Uterus (tissue), 4 donors: ENCODE measurements around the gene GGCX. TPM values are rescaled to one million over a fixed set of nuclear protein-coding genes. Genes with fewer than 3 reads are reported as not detected.

Experiments
- DNase-seq, 2 donors: peaks; one replicate each; pipeline ENCODE4 v3.0.0-alpha.2; 2019 to 2020
- H3K27ac ChIP-seq, 2 donors: fragments of 200-600 bp; sonication (generic); 1 replicate in 1 of 2; 2 replicates in 1 of 2; pipeline ENCODE4 v1.5.1; 2016 to 2018
- H3K27me3 ChIP-seq, 2 donors: fragments of 200-600 bp; sonication (generic); one replicate each; pipeline ENCODE4 v1.5.1; 2018 to 2019; ENCODE audit warnings: control low read depth in 1 of 2
- H3K36me3 ChIP-seq, 2 donors: fragments of 200-600 bp; sonication (generic); one replicate each; pipeline ENCODE4 v1.5.1; 2019; ENCODE audit warnings: control low read depth in 1 of 2
- H3K4me1 ChIP-seq, 2 donors: fragments of 200-600 bp; sonication (generic); one replicate each; pipeline ENCODE4 v1.5.1; 2018 to 2019; ENCODE audit warnings: control low read depth in 1 of 2
- H3K4me3 ChIP-seq, 2 donors: fragments of 200-600 bp; sonication (generic); 1 replicate in 1 of 2; 2 replicates in 1 of 2; pipeline ENCODE4 v1.5.1; 2018 to 2019; ENCODE audit warnings: mild to moderate bottlenecking in 1 of 2
- H3K9me3 ChIP-seq, 2 donors: fragments of 200-600 bp; sonication (generic); one replicate each; pipeline ENCODE4 v1.5.1; 2019; ENCODE audit warnings: control low read depth in 1 of 2
- CTCF ChIP-seq, 4 experiments: fragments of 200-600 bp in 2 of 4; fragments of 450-650 bp in 2 of 4; sonication (generic) in 2 of 4; IDR thresholded peaks; one replicate each; pipeline ENCODE4 v1.5.1; 2016 to 2019; ENCODE audit warnings: antibody characterized with exemption in 4 of 4, mild to moderate bottlenecking in 2 of 4, moderate library complexity in 1 of 4
- POLR2A ChIP-seq, 2 donors: fragments of 450-650 bp; IDR thresholded peaks; one replicate each; pipeline ENCODE4 v1.6.1; 2016; ENCODE audit warnings: antibody characterized with exemption in 2 of 2, mild to moderate bottlenecking in 1 of 2, moderate library complexity in 1 of 2
- intact Hi-C: fragments of 100-400 bp; cut with DNase I; formaldehyde crosslinking; loops from one replicate; pipeline ENCODE4 v1.15.1; 2023; ENCODE audit warnings: low total_unique reads
- small RNA-seq: library from RNA; depleted of rRNA; stranded (forward); fragments of <200 nt; gene quantifications from one replicate; pipeline ENCODE3, GENCODE V24; 2016
- total RNA-seq, 4 donors: library from RNA; depleted of rRNA in 3 of 4; stranded (reverse); fragments of >200 nt in 3 of 4; gene quantifications; one replicate each; pipeline versions ENCODE4 v1.1.0 to v1.2.4, GENCODE V29; 2014 to 2023
- donor health status: DM: yes; HTN: yes; CAD: no.

GGCX gene
- total RNA-seq, 4 donors from 2014 or later, result 14.1 to 54.1 (median 37.9) TPM

GRCh38 chr2:85502720-85503119, 58.6 kb downstream of the GGCX start:
- TF ChIP-seq POLR2A (IDR thresholded peaks at IDR 0.05) (no peak), CTCF (IDR thresholded peaks at IDR 0.05) (no peak)
- no peak for DNase-seq
- no peaks in the 10 kb centered on the region for H3K9me3 ChIP-seq
- H3K4me1 ChIP-seq, result peaks cover 0 to 6% of the 10 kb centered on the region in 2 donors
- no peak overlapping the region for H3K4me3 ChIP-seq
- intact Hi-C loops, result no loop called here
- H3K27ac ChIP-seq, result no peak overlapping the region
- no peaks in the 10 kb centered on the region for H3K27me3 ChIP-seq
- no peaks in the 10 kb centered on the region for H3K36me3 ChIP-seq

- H3K27me3 ChIP-seq, result no peaks in the 10 kb centered on the region
- no peaks in the 10 kb centered on the region for H3K9me3 ChIP-seq
- TF ChIP-seq POLR2A (IDR thresholded peaks at IDR 0.05), result no peak
- no peak for TF ChIP-seq CTCF (IDR thresholded peaks at IDR 0.05)
- no peak overlapping the region for H3K27ac ChIP-seq
- H3K4me3 ChIP-seq, result no peak overlapping the region
- peaks cover 0 to 6% of the 10 kb centered on the region in 2 donors for H3K4me1 ChIP-seq
- no peaks in the 10 kb centered on the region for H3K36me3 ChIP-seq
- no peak for DNase-seq
- intact Hi-C loops, result no loop called here
These were observed 60.0 kb downstream of the GGCX start for GRCh38 chr2:85501248-85501647.

- Histone ChIP-seq H3K27me3 (no peaks in the 10 kb centered on the region), H3K4me1 (no peaks in the 10 kb centered on the region), H3K36me3 (no peaks in the 10 kb centered on the region), H3K27ac (no peak overlapping the region), H3K9me3 (no peaks in the 10 kb centered on the region), H3K4me3 (no peak overlapping the region)
- intact Hi-C loops, result no loop called here
- no peak for DNase-seq
- TF ChIP-seq CTCF (IDR thresholded peaks at IDR 0.05) (no peak), POLR2A (IDR thresholded peaks at IDR 0.05) (no peak)
These were observed 63.2 kb downstream of the GGCX start for GRCh38 chr2:85497944-85498630.

- H3K4me3 ChIP-seq, result no peak overlapping the region
- TF ChIP-seq CTCF (IDR thresholded peaks at IDR 0.05) (no peak), POLR2A (IDR thresholded peaks at IDR 0.05) (no peak)
- no peaks in the 10 kb centered on the region for H3K36me3 ChIP-seq
- no peak overlapping the region for H3K27ac ChIP-seq
- intact Hi-C loops, result no loop called here
- no peaks in the 10 kb centered on the region for H3K27me3 ChIP-seq
- no peak for DNase-seq
- H3K4me1 ChIP-seq, result no peaks in the 10 kb centered on the region
- H3K9me3 ChIP-seq, result no peaks in the 10 kb centered on the region
These were observed 64.9 kb downstream of the GGCX start for GRCh38 chr2:85496436-85496835.

Small RNA genes lying within 50 kb of the gene (small RNA-seq; reads per million reads assigned to genes)
- not detected for gene RN7SL126P

Other genes starting within 250 kb of the GGCX start
- 100 to 1,000 TPM in 1 of 4 donors, 10 to 100 TPM in 3; 62.0 to 106 (median 89.4) TPM for gene TGOLN2, start 233.5 kb downstream of the GGCX start, total RNA-seq
- 10 to 100 TPM; 28.0 to 34.1 (median 31.9) TPM for gene RETSAT, start 207.0 kb downstream of the GGCX start, total RNA-seq
- 10 to 100 TPM; 12.8 to 45.3 (median 21.0) TPM for gene ELMOD3, start 206.7 kb downstream of the GGCX start, total RNA-seq
- gene CAPG, start 151.1 kb downstream of the GGCX start, total RNA-seq, result 100 to 1,000 TPM in 1 of 4 donors, 10 to 100 TPM in 3; 12.3 to 114 (median 65.2) TPM
- gene SH2D6, start 142.8 kb downstream of the GGCX start, total RNA-seq, result not detected
- gene MAT2A, start 22.3 kb downstream of the GGCX start, total RNA-seq, result 100 to 1,000 TPM in 3 of 4 donors, 10 to 100 TPM in 1; 77.1 to 249 (median 108) TPM
- 10 to 100 TPM in 1 of 4 donors, 1 to 10 TPM in 2, not detected in 1; 1.3 to 12.3 (median 5.2) TPM for gene VAMP8, start 16.1 kb upstream of the GGCX start, total RNA-seq
- gene VAMP5, start 22.9 kb upstream of the GGCX start, total RNA-seq, result 100 to 1,000 TPM in 2 of 4 donors, 10 to 100 TPM in 2; 25.6 to 197 (median 99.5) TPM
- 100 to 1,000 TPM in 2 of 4 donors, 10 to 100 TPM in 2; 53.0 to 362 (median 175) TPM for gene RNF181, start 34.3 kb upstream of the GGCX start, total RNA-seq
- 10 to 100 TPM in 1 of 4 donors, 1 to 10 TPM in 2, not detected in 1; 2.6 to 24.1 (median 7.8) TPM for gene TMEM150A, start 41.2 kb upstream of the GGCX start, total RNA-seq
- 10 to 100 TPM; 19.0 to 44.8 (median 28.2) TPM for gene C2orf68, start 50.6 kb upstream of the GGCX start, total RNA-seq
- gene USP39, start 54.7 kb upstream of the GGCX start, total RNA-seq, result 100 to 1,000 TPM in 2 of 4 donors, 10 to 100 TPM in 2; 38.6 to 215 (median 106) TPM
- gene SFTPB, start 106.7 kb upstream of the GGCX start, total RNA-seq, result 1 to 10 TPM in 1 of 4 donors, not detected in 3; 1.4 TPM
- gene GNLY, start 132.9 kb upstream of the GGCX start, total RNA-seq, result 1 to 10 TPM in 2 of 4 donors, under 1 TPM in 1, not detected in 1; 0.48 to 5.9 (median 4.8) TPM
- gene ATOH8, start 192.5 kb upstream of the GGCX start, total RNA-seq, result 10 to 100 TPM; 13.2 to 83.0 (median 45.3) TPM